GM12878 (cell line): Measurements from ENCODE around the gene PCLAF. TPM values are rescaled to one million over a fixed set of nuclear protein-coding genes. Genes with fewer than 3 reads are reported as not detected.

Source experiments
- ATAC-seq: fragments of 200-7000 bp; cut with Tn5 transposase; 3 replicates; pipeline ENCODE4 v1.9.1; 2020; ENCODE audit warnings: mild to moderate bottlenecking, moderate library complexity
- BruUV-seq: library from RNA; stranded (reverse); fragments of 400-500 nt; replicated peaks from 2 replicates; lab custom pipeline; 2021; lab: Mats Ljungman, UMichigan
- CTCF ChIA-PET: fragments of 300-600 bp; sonication (Branson Sonifier 250); formaldehyde crosslinking; extraction: SDS; loops from one replicate; lab custom pipeline; 2021; ENCODE audit warnings: inconsistent platforms; lab: Yijun Ruan, JAX
- POLR2A ChIA-PET: fragments of 350-600 bp; formaldehyde crosslinking; extraction: SDS; loops from one replicate; lab custom pipeline; 2021; ENCODE audit warnings: inconsistent platforms; lab: Charles Lee
- RAD21 ChIA-PET: fragments of 300-600 bp; sonication (Branson Sonifier 250); formaldehyde crosslinking; loops from one replicate; lab custom pipeline; 2023; ENCODE audit warnings: antibody characterized with exemption; ENCODE audit not compliant: unreplicated experiment; lab: Charles Lee
- SMC1A ChIA-PET: fragments of 300-600 bp; sonication (Branson Sonifier 250); formaldehyde crosslinking; loops from one replicate; lab custom pipeline; 2023; ENCODE audit not compliant: unreplicated experiment, uncharacterized antibody; lab: Charles Lee
- DNase-seq: peaks from one replicate; pipeline ENCODE4 v3.0.0-alpha.2; 2011; ENCODE audit warnings: low read depth, low spot score
- FAIRE-seq: peaks from 3 replicates; lab custom pipeline; 2011; peaks lifted over from hg19 to GRCh38; lab: Jason Lieb, UNC
- H2AFZ ChIP-seq: 2 replicates; pipeline ENCODE4 v1.6.0; 2011; ENCODE audit warnings: low read depth, low read length, control low read depth; ENCODE audit not compliant: control insufficient read depth
- H3K27ac ChIP-seq: 2 replicates; pipeline ENCODE4 v1.5.1; 2011; ENCODE audit warnings: control low read depth; ENCODE audit not compliant: control insufficient read depth, insufficient read depth
- H3K27me3 ChIP-seq, 2 experiments: replicated peaks in 1 of 2; 2 replicates each; pipeline versions ENCODE4 v1.6.0 to v1.6.1; 2011; ENCODE audit warnings: low read length in 1 of 2; ENCODE audit not compliant: control insufficient read depth in 2 of 2, insufficient read depth in 2 of 2
- H3K36me3 ChIP-seq, 2 experiments: 2 replicates each; pipeline ENCODE4 v1.5.1; 2011; ENCODE audit warnings: low read length in 1 of 2; ENCODE audit not compliant: control insufficient read depth in 2 of 2, insufficient read depth in 2 of 2
- H3K4me1 ChIP-seq: 2 replicates; pipeline ENCODE4 v1.6.1; 2011; ENCODE audit warnings: mild to moderate bottlenecking, low read length, moderate library complexity, mixed read lengths; ENCODE audit not compliant: control insufficient read depth, insufficient read depth
- H3K4me2 ChIP-seq: 2 replicates; pipeline ENCODE4 v1.6.0; 2011; ENCODE audit warnings: control low read depth; ENCODE audit not compliant: control insufficient read depth, insufficient read depth
- H3K4me3 ChIP-seq: fragments of 200-600 bp; sonication (generic); 2 replicates; pipeline ENCODE4 v1.5.1; 2016
- H3K79me2 ChIP-seq: 2 replicates; pipeline ENCODE4 v1.6.0; 2011; ENCODE audit warnings: low read length; ENCODE audit not compliant: control insufficient read depth, insufficient read depth
- H3K9ac ChIP-seq: 2 replicates; pipeline ENCODE4 v1.8.0; 2011; ENCODE audit warnings: low read length, control low read depth, mixed read lengths; ENCODE audit not compliant: control insufficient read depth, insufficient read depth
- H3K9me3 ChIP-seq: replicated peaks from 3 replicates; pipeline ENCODE4 v1.5.1; 2011; ENCODE audit warnings: mild to moderate bottlenecking, low read length; ENCODE audit not compliant: control insufficient read depth, insufficient read depth
- H4K20me1 ChIP-seq: 2 replicates; pipeline ENCODE4 v1.6.0; 2011; ENCODE audit not compliant: control insufficient read depth, insufficient read depth
- ETV6 ChIP-seq, 2 experiments: fragments of 450-650 bp in 1 of 2; IDR thresholded peaks in 1 of 2; conservative IDR thresholded peaks in 1 of 2; 2 replicates each; pipeline ENCODE4 v1.6.1; 2014; ENCODE audit warnings: antibody characterized with exemption in 1 of 2, borderline replicate concordance in 1 of 2, low read depth in 1 of 2, mild to moderate bottlenecking in 1 of 2, moderate library complexity in 1 of 2
- IKZF1 ChIP-seq: fragments of 450-650 bp; conservative IDR thresholded peaks from 2 replicates; pipeline ENCODE4 v1.6.1; 2017; ENCODE audit warnings: antibody characterized with exemption, mild to moderate bottlenecking
- MTA3 ChIP-seq: IDR thresholded peaks from 2 replicates; pipeline ENCODE4 v1.6.1; 2012; ENCODE audit warnings: low read length, inconsistent platforms, borderline replicate concordance
- MXI1 ChIP-seq: fragments of 150-350 bp; IDR thresholded peaks from 2 replicates; pipeline ENCODE4 v1.6.1; 2011; ENCODE audit warnings: low read depth, mild to moderate bottlenecking, inconsistent platforms, low read length, improper control_type of control experiment
- NFIC ChIP-seq: IDR thresholded peaks from 2 replicates; pipeline ENCODE4 v1.6.1; 2012; ENCODE audit warnings: low read depth, mild to moderate bottlenecking, inconsistent platforms, low read length, moderate library complexity
- POU2F2 ChIP-seq: IDR thresholded peaks from 3 replicates; pipeline ENCODE4 v1.6.1; 2011; ENCODE audit warnings: low read depth, mild to moderate bottlenecking, low read length, borderline replicate concordance
- RUNX3 ChIP-seq: IDR thresholded peaks from 2 replicates; pipeline ENCODE4 v1.6.1; 2012; ENCODE audit warnings: low read length, inconsistent platforms
- ZNF24 ChIP-seq: fragments of 450-650 bp; IDR thresholded peaks from 2 replicates; pipeline ENCODE4 v1.6.1; 2017; ENCODE audit warnings: antibody characterized with exemption, mild to moderate bottlenecking
- ZNF384 ChIP-seq: IDR thresholded peaks from 2 replicates; pipeline ENCODE4 v1.6.1; 2012; ENCODE audit warnings: low read depth, mild to moderate bottlenecking, low read length, improper control_type of control experiment, borderline replicate concordance
- whole genome bisulfite sequencing: methylation state at CpG from one replicate; pipeline ENCODE4 v1.1.6; 2016; ENCODE audit warnings: low lambda C conversion rate; ENCODE audit not compliant: insufficient replicate concordance, insufficient coverage; ENCODE audit errors: missing lambda C conversion rate; 5-methylcytosine and 5-hydroxymethylcytosine counted together
- in situ Hi-C: fragments of 300-500 bp; cut with MboI; formaldehyde crosslinking; loops from 9 replicates; pipeline ENCODE4 v1.14.3; 2018; ENCODE audit warnings: mixed read lengths
- intact Hi-C: fragments of 100-400 bp; cut with micrococcal nuclease; formaldehyde crosslinking; loops from one replicate; pipeline ENCODE4 v1.14.2; 2022; ENCODE audit not compliant: unreplicated experiment
- polyA plus RNA-seq, 11 experiments: library from polyadenylated mRNA; depleted of rRNA in 4 of 11; unstranded in 6 of 11; stranded (reverse) in 5 of 11; fragments of >200 nt; fragmentation: Nextera tagmentation in 4 of 11; fragmentation: Illumina TruSeq in 1 of 11; extraction: Ambion mirVana in 4 of 11; extraction: Trizol in 1 of 11; gene quantifications; 1 replicate in 1 of 11; 2 replicates in 10 of 11; pipeline versions ENCODE4 v1.2.1 to v1.2.3, GENCODE V29; 2011 to 2016; ENCODE audit warnings: inconsistent platforms in 2 of 11, missing spikeins in 2 of 11, low read depth in 1 of 11
- total RNA-seq, 4 experiments: library from RNA; depleted of rRNA in 3 of 4; stranded (reverse); fragments of >200 nt in 3 of 4; fragmentation: Illumina TruSeq in 1 of 4; extraction: Trizol in 1 of 4; gene quantifications; 2 replicates each; pipeline versions ENCODE4 v1.2.1 to v1.2.3, GENCODE V29; 2013 to 2021
- TF ChIP-seq, protein P1 (sequence below): fragments of 450-650 bp; IDR thresholded peaks from 2 replicates; pipeline ENCODE4 v1.6.1; 2017; ENCODE audit warnings: mild to moderate bottlenecking
- TF ChIP-seq, protein P2 (sequence below): fragments of 450-650 bp; IDR thresholded peaks from 2 replicates; pipeline ENCODE4 v1.6.1; 2016; ENCODE audit warnings: mild to moderate bottlenecking
- TF ChIP-seq, protein P3 (sequence below): IDR thresholded peaks from 2 replicates; pipeline ENCODE4 v1.6.1; 2011; ENCODE audit warnings: borderline replicate concordance, low read depth, mild to moderate bottlenecking, moderate library complexity, mixed read lengths, low read length; ENCODE audit not compliant: insufficient read depth; ENCODE audit errors: extremely low read length

The PCLAF gene
- total and polyA plus RNA-seq, 10 of the 15 experiments (the other 5 are each of a cell fraction or from before 2014, with no cell fraction given), result 79.0 to 627 (median 343) TPM

DNA sequence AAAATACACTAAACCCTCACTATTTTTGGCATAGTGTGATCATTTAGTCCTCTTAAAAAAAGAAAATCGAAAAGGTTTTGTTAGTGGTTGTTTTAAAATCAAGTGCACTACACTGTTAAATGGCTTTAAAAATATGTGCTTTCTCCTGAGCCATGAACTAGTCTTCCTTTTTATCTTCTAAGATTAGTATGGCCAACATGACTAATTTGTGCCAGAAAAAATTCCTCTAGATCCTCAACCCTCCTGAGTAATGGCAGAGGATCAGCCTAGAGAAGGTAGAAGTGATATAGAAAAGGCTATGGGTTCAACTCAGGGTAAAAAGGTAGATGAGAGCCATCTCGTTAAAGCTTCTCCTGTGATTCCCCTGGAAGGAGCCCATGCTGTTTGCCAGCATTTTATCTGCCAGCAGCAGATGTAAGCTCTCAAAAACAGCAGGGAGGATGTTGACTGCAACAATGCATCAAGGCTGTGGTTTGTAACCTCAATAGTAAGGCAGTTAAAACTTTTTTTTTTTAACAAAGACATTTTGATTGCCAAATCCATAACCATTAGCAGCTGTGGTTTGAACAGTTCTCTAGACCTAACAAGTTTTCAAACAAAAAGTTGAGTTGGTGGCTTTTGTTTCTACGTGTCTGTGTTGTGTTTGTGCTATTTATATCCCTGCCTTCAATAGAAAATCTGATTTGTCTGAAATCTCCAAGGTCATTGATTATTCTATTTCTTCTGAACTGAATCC lies 48.9 kb upstream of the PCLAF start:
- SMC1A ChIA-PET, result interaction anchor here (0.5 to 2.7 kb wide), 25 partner anchors 10 to 975 kb away, joined by 3 to 22 read pairs (median 4); partner anchors contain the start of genes TRIP4 and ZNF609
- H3K9me3 ChIP-seq, result no peaks in the 10 kb centered on the region
- H3K27ac ChIP-seq, result peak overlapping the region; percentile 87
- H4K20me1 ChIP-seq, result no peaks in the 10 kb centered on the region
- no peak for FAIRE-seq
- CTCF ChIA-PET, result interaction anchor here (0.5 to 1.7 kb wide), 12 partner anchors 9 to 908 kb away, joined by 3 to 11 read pairs (median 4); no protein-coding TSS in a partner anchor
- peak overlapping the region; percentile 51; the same call in 1 of the 2 replicates for H3K9ac ChIP-seq
- peak; percentile 87 for ATAC-seq
- 23% methylated on average over 3 of the region's 3 CpGs for WGBS
- POLR2A ChIA-PET, result interaction anchor here (0.5 to 1.5 kb wide), 9 partner anchors 13 to 271 kb away, joined by 3 to 5 read pairs (median 4); partner anchors contain the start of gene TRIP4
- BruUV-seq, result no TSS peak
- H2AFZ ChIP-seq, result peak overlapping the region; percentile 59
- DNase-seq, result peak; percentile 65
- H3K4me3 ChIP-seq, result 0 out of 2 replicates have a peak overlapping the region, but pooled peaks have one; percentile 6
- in situ Hi-C loops (no loop called here), intact Hi-C loops (loop anchor here (2.0 to 10.0 kb wide), 3 partner anchors 31 to 222 kb away; partner anchors contain the start of gene ZNF609)
- H3K27me3 ChIP-seq, result no peaks in the 10 kb centered on the region
- H3K79me2 ChIP-seq, result no peaks in the 10 kb centered on the region
- H3K4me1 ChIP-seq, result peaks cover 19% of the 10 kb centered on the region
- no peaks in the 10 kb centered on the region; a peak in 1 of 4 replicates for H3K36me3 ChIP-seq
- RAD21 ChIA-PET, result interaction anchor here (0.7 to 2.2 kb wide), 13 partner anchors 14 to 298 kb away, joined by 3 to 22 read pairs (median 6); partner anchors contain the start of genes TRIP4 and ZNF609
- H3K4me2 ChIP-seq, result peak overlapping the region; percentile 71
- TF ChIP-seq MXI1 (peak; percentile 63; the same call in 1 of the 2 replicates), ZNF24 (peak; percentile 69; the same call in 1 of the 2 replicates), MTA3 (no peak), NFIC (peak; percentile 57; the same call in 1 of the 2 replicates), RUNX3 (peak; percentile 97), POU2F2 (peak; percentile 65; the same call in 1 of the 3 replicates), ZNF384 (peak; percentile 85), IKZF1 (peak; percentile 70; the same call in 1 of the 2 replicates), ETV6 (conservative IDR thresholded peaks at IDR 0.05 in 1 of 2, IDR thresholded peaks at IDR 0.05 in 1 of 2; ENCODE audit: borderline replicate concordance in 1 of 2, low read depth in 1 of 2) (no peak)
- TF ChIP-seq, protein P1, sequence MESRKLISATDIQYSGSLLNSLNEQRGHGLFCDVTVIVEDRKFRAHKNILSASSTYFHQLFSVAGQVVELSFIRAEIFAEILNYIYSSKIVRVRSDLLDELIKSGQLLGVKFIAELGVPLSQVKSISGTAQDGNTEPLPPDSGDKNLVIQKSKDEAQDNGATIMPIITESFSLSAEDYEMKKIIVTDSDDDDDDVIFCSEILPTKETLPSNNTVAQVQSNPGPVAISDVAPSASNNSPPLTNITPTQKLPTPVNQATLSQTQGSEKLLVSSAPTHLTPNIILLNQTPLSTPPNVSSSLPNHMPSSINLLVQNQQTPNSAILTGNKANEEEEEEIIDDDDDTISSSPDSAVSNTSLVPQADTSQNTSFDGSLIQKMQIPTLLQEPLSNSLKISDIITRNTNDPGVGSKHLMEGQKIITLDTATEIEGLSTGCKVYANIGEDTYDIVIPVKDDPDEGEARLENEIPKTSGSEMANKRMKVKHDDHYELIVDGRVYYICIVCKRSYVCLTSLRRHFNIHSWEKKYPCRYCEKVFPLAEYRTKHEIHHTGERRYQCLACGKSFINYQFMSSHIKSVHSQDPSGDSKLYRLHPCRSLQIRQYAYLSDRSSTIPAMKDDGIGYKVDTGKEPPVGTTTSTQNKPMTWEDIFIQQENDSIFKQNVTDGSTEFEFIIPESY, result no peak
- TF ChIP-seq, protein P2, sequence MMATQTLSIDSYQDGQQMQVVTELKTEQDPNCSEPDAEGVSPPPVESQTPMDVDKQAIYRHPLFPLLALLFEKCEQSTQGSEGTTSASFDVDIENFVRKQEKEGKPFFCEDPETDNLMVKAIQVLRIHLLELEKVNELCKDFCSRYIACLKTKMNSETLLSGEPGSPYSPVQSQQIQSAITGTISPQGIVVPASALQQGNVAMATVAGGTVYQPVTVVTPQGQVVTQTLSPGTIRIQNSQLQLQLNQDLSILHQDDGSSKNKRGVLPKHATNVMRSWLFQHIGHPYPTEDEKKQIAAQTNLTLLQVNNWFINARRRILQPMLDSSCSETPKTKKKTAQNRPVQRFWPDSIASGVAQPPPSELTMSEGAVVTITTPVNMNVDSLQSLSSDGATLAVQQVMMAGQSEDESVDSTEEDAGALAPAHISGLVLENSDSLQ, result peak; percentile 53; the same call in 1 of the 2 replicates
- TF ChIP-seq, protein P3, sequence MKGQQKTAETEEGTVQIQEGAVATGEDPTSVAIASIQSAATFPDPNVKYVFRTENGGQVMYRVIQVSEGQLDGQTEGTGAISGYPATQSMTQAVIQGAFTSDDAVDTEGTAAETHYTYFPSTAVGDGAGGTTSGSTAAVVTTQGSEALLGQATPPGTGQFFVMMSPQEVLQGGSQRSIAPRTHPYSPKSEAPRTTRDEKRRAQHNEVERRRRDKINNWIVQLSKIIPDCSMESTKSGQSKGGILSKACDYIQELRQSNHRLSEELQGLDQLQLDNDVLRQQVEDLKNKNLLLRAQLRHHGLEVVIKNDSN, result no peak
